K562 (cell line): Measurements from ENCODE around the gene TMF1. TPM values are rescaled to one million over a fixed set of nuclear protein-coding genes. Genes with fewer than 3 reads are reported as not detected.

Experiments used
- ARNT ChIP-seq, 2 experiments: fragments of 450-650 bp; IDR thresholded peaks; 2 replicates each; pipeline ENCODE4 v1.6.1; 2016; ENCODE audit warnings: mild to moderate bottlenecking in 1 of 2
- BHLHE40 ChIP-seq: IDR thresholded peaks from 2 replicates; pipeline ENCODE4 v1.6.1; 2011; ENCODE audit warnings: low read length, improper control_type of control experiment
- C11orf30 ChIP-seq: fragments of 450-650 bp; IDR thresholded peaks from 2 replicates; pipeline ENCODE4 v1.6.1; 2016; ENCODE audit warnings: low read depth, mild to moderate bottlenecking
- CHAMP1 ChIP-seq: fragments of 450-650 bp; IDR thresholded peaks from 2 replicates; pipeline ENCODE4 v1.6.1; 2016; ENCODE audit warnings: mild to moderate bottlenecking
- CREB1 ChIP-seq, 2 experiments: sonication (generic) in 1 of 2; formaldehyde crosslinking in 1 of 2; IDR thresholded peaks; 2 replicates each; pipeline versions ENCODE4 v1.6.1 to v1.8.0; 2012 to 2022; ENCODE audit warnings: inconsistent platforms in 1 of 2, mild to moderate bottlenecking in 1 of 2, missing genetic modification reagents in 1 of 2, moderate library complexity in 1 of 2
- E2F1 ChIP-seq: sonication (generic); formaldehyde crosslinking; IDR thresholded peaks from 2 replicates; pipeline ENCODE4 v1.8.1; 2023; ENCODE audit warnings: mild to moderate bottlenecking, missing genetic modification reagents, moderate library complexity
- GABPA ChIP-seq: fragments of 200-800 bp; sonication (Bioruptor generic); conservative IDR thresholded peaks from 2 replicates; pipeline ENCODE4 v1.6.1; 2016; ENCODE audit warnings: low read depth, missing genetic modification characterization, missing compliant biosample characterization
- HDAC1 ChIP-seq, 2 experiments: fragments of 450-650 bp; IDR thresholded peaks; 2 replicates each; pipeline ENCODE4 v1.6.1; 2016 to 2017; ENCODE audit warnings: inconsistent platforms in 1 of 2, mild to moderate bottlenecking in 1 of 2, moderate library complexity in 1 of 2
- KDM5B ChIP-seq: fragments of 200-600 bp; sonication (generic); IDR thresholded peaks from 2 replicates; pipeline ENCODE4 v1.6.1; 2012; ENCODE audit warnings: low read depth, mild to moderate bottlenecking, moderate library complexity, low read length, control low read depth, inconsistent platforms; ENCODE audit not compliant: insufficient replicate concordance
- PKNOX1 ChIP-seq: fragments of 450-650 bp; IDR thresholded peaks from 2 replicates; pipeline ENCODE4 v1.6.1; 2016
- SMAD4 ChIP-seq: fragments of 250-450 bp; sonication (Bioruptor Pico); conservative IDR thresholded peaks from 2 replicates; pipeline ENCODE4 v1.8.0; 2021; ENCODE audit warnings: inconsistent platforms, mild to moderate bottlenecking, moderate library complexity
- STAG1 ChIP-seq: sonication (generic); formaldehyde crosslinking; IDR thresholded peaks from 2 replicates; pipeline ENCODE4 v1.5.0; 2020; ENCODE audit warnings: missing genetic modification reagents, borderline replicate concordance
- TAL1 ChIP-seq: fragments of 450-650 bp; IDR thresholded peaks from 2 replicates; pipeline ENCODE4 v1.6.1; 2016; ENCODE audit warnings: mild to moderate bottlenecking
- TBL1XR1 ChIP-seq, 2 experiments: IDR thresholded peaks; 2 replicates each; pipeline ENCODE4 v1.6.1; 2012; ENCODE audit warnings: improper control_type of control experiment in 2 of 2, low read length in 2 of 2, mild to moderate bottlenecking in 1 of 2
- TCF7 ChIP-seq: sonication (generic); IDR thresholded peaks from 2 replicates; pipeline ENCODE4 v1.6.1; 2016; ENCODE audit warnings: antibody characterized with exemption, borderline replicate concordance
- TSC22D4 ChIP-seq: fragments of 450-650 bp; IDR thresholded peaks from 2 replicates; pipeline ENCODE4 v1.6.1; 2016; ENCODE audit warnings: missing genetic modification characterization, missing biosample characterization, control low read depth
- YBX1 ChIP-seq: fragments of 450-650 bp; IDR thresholded peaks from 2 replicates; pipeline ENCODE4 v1.7.1; 2016; ENCODE audit warnings: mild to moderate bottlenecking
- ZNF224 ChIP-seq: sonication (generic); formaldehyde crosslinking; IDR thresholded peaks from 2 replicates; pipeline ENCODE4 v1.8.0; 2022; ENCODE audit warnings: mild to moderate bottlenecking, missing genetic modification reagents
- ZNF408 ChIP-seq: fragments of 250-450 bp; sonication (Bioruptor Pico); IDR thresholded peaks from 2 replicates; pipeline ENCODE4 v1.4.0; 2020; ENCODE audit warnings: low read depth, mild to moderate bottlenecking, moderate library complexity
- ZNF436 ChIP-seq: fragments of 250-450, 450-650 bp; sonication (Bioruptor Pico); formaldehyde crosslinking; IDR thresholded peaks from 2 replicates; pipeline ENCODE4 v1.7.0; 2020; ENCODE audit warnings: mild to moderate bottlenecking
- ZNF668 ChIP-seq: fragments of 250-450 bp; sonication (Bioruptor Pico); IDR thresholded peaks from 2 replicates; pipeline ENCODE4 v1.8.0; 2022; ENCODE audit warnings: mild to moderate bottlenecking, inconsistent platforms
- ZNF77 ChIP-seq: fragments of 250-450 bp; sonication (Bioruptor Pico); IDR thresholded peaks from 2 replicates; pipeline ENCODE4 v1.5.0; 2020
- ZNF780A ChIP-seq: fragments of 250-450 bp; sonication (Bioruptor Pico); IDR thresholded peaks from 2 replicates; pipeline ENCODE4 v1.5.0; 2021; ENCODE audit warnings: mild to moderate bottlenecking
- polyA plus RNA-seq, 8 experiments: library from polyadenylated mRNA; depleted of rRNA in 4 of 8; stranded (reverse) in 5 of 8; unstranded in 3 of 8; fragments of >200 nt; fragmentation: Nextera tagmentation in 2 of 8; fragmentation: Illumina TruSeq in 1 of 8; extraction: Ambion mirVana in 2 of 8; extraction: Trizol in 1 of 8; gene quantifications; 2 replicates each; pipeline versions ENCODE4 v1.2.1 to v1.2.3, GENCODE V29; 2011 to 2014; ENCODE audit warnings: inconsistent platforms in 1 of 8, missing spikeins in 1 of 8
- total RNA-seq, 7 experiments: library from RNA; depleted of rRNA in 6 of 7; stranded (reverse); fragments of >200 nt in 6 of 7; fragmentation: Illumina TruSeq in 2 of 7; extraction: Trizol in 2 of 7; gene quantifications; 2 replicates each; pipeline versions ENCODE4 v1.2.1 to v1.2.3, GENCODE V29; 2011 to 2021; ENCODE audit warnings: low replicate concordance in 1 of 7

Gene TMF1
- total and polyA plus RNA-seq, 9 of the 15 experiments (the other 6 are each of a cell fraction or from before 2014, with no cell fraction given), result 3.1 to 13.9 (median 10.3) TPM

- TF ChIP-seq E2F1 (0 out of 2 replicates have a peak, but pooled peaks have one; percentile 22), KDM5B (peak; percentile 62), TBL1XR1 (IDR thresholded peaks at IDR 0.05; ENCODE audit: low read length in 2 of 2) (peak in 1 of 2 experiments; percentile 47; a peak in 1 of 4 replicates), ZNF224 (CRISPR knock-in tag) (no peak), TAL1 (no peak), GABPA (tag) (peak; percentile 94), ZNF77 (no peak), PKNOX1 (no peak), ZNF436 (CRISPR knock-in tag) (no peak), YBX1 (no peak), ZNF668 (no peak), ZNF780A (CRISPR knock-in tag) (no peak), STAG1 (no peak), CHAMP1 (no peak), HDAC1 (IDR thresholded peaks at IDR 0.05) (0 out of 4 replicates have a peak, but pooled peaks of 1 of the 2 experiments have one; percentile 68), SMAD4 (CRISPR knock-in tag) (no peak), C11orf30 (peak; percentile 34; the same call in 1 of the 2 replicates), TSC22D4 (tag) (no peak), ZNF408 (CRISPR knock-in tag) (no peak), ARNT (IDR thresholded peaks at IDR 0.05) (no peak), CREB1 (IDR thresholded peaks at IDR 0.05) (peak; percentile 87), CREB1 (CRISPR knock-in tag; IDR thresholded peaks at IDR 0.05) (peak; percentile 93), TCF7 (no peak), BHLHE40 (no peak)
Observed at GRCh38 chr3:69051756-69052471, at the start of gene TMF1 (continued).
